GM19240 (cell line): ENCODE data around the gene SMURF2.

Experiments used
- DNase-seq: peaks from one replicate; pipeline ENCODE4 v3.0.0; 2011; ENCODE audit warnings: low spot score; ENCODE audit not compliant: insufficient read length

SMURF2 gene

DNA sequence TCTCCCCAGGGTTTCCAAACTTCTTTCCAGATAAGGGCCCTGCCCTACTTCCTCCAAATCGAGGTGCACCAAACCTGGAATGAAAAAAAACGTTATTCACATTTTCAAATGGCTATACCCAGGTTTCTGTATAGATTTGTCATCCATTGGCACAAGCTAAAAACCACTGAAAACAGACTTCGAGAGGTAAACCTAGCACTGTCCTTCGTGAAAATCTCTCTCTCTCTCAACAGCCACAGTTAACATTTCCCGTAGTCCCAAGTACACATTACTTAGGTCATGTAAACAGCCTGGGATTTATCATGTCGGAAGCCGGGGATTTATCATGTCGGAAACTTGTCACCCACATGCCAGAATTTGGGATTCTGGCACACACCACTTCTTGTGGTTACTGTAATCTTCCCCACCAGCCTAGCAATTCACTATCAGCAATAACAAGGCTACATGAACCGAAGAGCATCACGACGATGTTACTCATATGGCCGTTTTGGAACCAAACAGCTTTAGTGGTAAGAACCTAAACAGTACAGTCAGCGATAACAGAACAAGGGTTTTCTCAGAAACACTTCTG lies 157.3 kb downstream of the SMURF2 start:
- DNase-seq, result no peak

DNA sequence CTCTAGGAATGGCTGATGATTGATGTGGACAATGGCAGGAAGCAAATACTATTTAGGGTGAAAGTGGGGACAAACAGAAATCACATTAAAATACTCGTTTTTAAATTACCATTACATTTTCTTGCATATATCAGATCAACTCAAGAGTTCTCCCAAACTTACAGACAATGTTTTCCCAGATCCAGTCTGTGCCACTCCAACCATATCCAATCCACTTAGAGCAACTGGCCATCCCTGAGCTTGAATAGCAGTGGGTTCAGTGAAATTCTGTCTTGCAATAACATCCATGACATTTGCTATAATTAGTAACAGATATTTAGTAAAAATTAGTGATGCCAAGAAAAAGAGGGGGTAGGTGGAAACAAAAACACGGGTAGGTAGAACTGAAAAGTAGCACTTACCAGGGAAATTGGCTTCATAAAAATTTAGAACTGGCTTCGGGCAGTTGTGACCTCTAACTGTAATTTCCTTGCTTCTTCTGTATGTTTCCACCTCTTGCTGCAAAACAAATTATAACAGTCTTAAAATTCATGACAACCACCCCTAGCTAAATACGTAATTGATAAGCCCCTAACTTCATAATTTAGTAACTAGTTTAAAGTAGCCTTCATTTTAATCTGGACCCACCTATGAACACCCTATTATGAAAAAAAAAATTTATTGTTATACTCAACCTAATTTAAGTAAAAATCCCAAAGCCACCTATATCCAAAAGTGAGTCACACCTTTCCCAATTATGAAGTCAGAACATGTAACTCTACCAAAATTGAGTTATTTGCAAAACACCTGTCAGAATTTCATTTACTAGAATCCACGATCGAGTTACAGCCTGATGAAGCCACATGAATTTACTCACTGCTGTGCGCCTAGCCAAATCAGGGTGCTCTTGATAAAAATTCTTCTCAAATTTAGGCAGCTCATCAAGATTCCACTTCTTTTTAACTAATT lies 158.0 kb downstream of the SMURF2 start:
- no peak for DNase-seq

DNA sequence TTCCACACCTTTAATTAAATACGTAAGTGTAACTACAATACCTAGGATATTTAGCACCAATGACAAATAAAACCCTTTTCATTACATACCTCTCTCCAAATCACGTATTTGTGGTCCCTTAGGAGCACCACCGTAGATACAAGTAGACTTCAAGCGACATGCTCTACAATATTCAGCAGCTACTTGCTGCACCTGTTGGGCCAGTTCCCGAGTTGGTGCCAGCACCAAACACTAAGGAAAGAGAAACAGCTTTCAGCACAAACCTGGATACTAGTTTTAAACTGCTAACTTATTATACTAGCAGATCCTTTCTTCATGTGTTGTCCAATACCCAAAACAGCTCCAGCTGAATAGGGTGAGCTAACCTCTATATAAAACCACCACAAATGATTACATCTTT lies 158.8 kb downstream of the SMURF2 start:
- no peak for DNase-seq

DNA sequence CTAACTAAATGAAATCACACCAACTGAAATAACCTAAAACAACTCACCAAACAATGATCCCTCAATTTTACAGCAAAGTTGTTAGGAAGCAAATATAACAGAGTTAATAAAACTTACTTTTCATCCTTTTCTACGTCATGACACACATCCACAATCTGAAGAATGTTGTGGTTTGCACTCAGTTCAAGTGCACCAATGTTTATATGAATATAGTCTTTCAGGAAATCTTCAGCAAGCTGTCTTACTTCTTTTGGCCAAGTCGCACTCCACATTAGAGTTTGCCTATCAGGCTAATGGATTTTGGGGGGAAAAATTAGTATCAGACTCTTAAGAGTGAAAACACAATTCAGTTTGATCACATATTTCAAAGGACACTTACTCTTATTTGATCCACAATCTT lies 159.3 kb downstream of the SMURF2 start:
- DNase-seq, result no peak

DNA sequence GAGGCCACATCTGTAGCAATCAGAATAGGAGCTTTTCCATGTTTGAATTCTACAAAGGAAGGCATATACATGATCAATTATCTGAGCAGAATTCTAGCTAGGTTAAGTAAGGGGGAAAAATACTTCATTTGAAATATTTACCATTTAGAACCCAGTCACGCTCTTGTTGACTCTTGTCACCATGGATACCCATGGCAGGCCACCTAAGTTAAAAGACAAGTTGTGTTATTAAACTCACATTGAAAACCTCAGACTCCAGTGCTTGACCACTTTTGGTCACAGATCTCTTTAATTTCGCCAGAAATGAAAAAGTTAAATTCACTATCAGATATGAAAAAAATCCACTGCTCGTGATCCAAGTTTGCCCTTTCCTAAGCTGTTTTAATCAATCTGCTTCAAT lies 160.1 kb downstream of the SMURF2 start:
- no peak for DNase-seq

DNA sequence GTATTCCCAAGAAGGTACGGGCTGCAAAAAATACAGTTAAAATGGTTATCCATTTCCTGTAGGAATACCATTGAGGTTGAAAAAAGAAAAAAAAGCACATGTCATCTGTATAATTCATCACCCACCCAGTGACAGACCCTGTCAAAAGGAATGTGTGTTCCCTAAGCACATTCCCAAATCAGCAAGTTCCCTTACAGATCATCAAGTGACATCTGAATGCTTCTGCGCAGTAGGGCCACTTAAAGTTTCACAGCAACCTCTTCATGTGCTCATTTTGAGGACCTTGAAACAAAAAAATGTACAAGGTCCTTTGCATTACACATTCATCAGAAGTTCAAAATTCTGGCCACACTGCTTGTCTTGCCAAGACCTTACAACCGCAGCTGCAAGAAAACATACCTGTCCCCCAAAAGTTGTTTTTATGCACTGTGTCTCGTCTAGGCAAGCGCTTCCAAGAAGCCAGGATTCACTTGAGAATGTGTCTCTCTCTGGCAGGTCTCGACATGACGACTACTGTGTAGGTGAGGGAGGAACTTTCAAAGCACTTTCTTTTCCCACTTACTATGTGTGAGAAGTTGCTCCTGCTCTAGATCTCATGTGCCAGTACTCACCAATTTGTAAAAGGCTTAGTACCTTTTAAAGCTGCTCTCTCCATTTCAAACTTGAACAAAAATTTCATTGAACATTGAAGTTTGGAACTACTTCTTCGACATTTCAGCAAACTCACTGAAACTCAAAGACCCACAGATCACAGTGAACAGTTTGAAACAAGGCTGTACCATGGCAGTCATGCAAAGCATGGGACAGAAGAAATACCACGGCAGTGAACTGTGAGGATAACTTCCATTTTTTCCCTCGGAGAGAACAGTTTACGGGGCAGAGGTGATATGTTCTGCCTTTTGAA lies 161.0 kb downstream of the SMURF2 start:
- DNase-seq, result no peak

DNA sequence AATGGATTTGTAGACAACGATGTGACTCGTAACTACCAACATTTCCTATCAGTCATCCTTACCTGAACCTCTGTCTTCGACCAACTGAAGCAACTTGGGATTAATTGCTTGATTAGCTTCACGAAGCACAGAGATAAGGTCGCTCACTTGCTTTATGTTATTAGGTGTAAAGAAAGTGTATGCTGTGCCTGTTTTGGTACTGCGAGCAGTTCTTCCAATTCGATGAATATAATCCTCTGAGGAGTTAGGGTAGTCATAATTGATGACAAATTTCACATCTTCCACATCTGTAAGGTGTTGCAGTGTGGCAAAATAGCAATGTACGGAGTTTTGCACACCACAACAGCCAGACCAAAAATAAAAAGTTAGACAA lies 161.6 kb downstream of the SMURF2 start:
- no peak for DNase-seq

DNA sequence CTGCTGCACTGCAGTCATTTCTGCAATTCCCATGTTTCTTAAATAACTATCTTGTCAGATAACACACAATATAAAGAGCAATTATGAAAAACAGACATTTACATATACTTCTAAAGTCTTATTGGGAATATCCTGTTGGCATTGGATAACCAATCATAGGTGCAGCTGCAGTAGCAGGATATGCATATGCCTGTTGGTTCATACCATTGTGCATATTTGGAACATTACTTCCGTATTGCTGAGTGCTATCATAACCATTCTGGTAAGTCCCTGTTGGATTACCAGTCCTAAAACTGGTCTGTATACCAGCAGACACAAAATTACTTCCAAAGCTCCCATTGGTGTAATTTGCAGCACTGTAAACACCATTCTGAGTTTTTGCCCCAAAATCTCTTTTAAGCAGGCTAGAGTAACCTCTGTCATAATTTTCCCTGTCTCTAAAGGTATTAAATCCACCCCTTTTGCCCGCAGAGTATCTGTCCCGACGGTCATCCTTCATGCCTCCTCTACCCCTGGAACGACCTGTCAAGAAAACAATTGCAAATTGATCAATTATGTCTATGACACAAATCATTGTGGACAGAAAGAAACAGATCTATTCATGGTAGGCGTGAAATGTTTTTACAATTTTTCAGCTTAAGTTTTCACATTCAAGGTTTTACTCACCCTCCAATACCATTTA lies 162.2 kb downstream of the SMURF2 start:
- no peak for DNase-seq

DNA sequence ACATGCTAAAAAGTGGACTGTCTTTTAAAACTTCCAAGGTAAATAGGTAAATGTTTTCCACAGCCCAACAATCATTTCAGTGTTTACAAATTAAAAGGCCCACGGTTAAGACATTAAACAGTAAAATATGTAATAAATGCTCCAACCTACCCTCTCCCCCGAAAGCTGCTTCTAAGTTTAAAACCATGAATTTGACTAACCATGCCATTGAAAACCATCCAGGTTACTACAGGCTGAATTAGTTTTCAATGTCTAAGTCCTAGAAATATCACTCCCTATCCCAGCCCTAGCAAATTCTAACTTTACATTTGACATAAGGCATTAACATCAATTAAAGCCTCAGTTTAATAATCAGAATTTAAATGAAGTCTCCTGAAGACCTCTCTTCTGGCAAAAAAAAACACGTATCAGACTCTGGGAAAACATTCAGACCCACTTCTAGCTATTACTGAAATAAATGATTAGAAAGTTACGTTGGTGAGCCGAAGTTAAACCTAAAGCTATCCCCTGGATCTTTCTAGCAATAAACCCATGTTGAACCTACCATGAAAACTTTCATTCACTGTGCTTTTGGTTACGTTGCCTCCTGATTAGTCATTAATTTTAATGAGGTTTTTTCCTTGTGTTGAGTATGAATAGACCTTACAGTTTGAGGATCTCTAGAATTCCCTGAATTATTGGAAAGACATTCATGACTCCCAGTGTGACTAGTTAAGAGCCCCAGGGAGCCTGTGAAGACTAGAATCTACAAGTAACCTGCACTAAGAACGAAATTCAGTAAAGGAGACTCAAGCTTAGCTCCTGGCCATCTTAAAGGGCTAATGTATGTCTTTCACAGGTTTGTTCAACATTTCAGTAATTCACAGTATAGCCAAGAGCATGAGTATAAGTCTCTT lies 163.6 kb downstream of the SMURF2 start:
- no peak for DNase-seq

DNA sequence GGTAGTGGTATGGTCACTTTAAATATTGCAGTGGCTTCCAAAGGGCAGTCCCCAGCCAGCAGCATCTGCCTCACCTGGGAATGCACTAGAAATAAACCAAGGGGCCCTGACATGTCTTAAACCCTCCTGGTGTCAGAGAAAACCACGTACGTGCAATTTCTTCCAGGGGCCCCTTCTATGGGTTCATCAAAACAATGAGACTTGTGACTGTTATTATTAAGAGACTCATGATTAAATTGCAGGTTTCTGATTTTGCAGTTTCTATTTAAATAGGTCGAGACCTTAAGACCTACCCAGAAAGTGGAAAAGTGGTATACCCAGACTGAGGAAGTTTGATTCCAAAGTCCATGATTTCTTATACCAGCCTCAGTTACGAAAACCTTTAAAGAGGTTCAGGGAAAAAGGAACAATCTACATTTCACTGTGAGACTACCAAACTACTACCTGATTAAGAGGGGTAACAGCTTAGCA lies 164.5 kb downstream of the SMURF2 start:
- DNase-seq, result no peak

DNA sequence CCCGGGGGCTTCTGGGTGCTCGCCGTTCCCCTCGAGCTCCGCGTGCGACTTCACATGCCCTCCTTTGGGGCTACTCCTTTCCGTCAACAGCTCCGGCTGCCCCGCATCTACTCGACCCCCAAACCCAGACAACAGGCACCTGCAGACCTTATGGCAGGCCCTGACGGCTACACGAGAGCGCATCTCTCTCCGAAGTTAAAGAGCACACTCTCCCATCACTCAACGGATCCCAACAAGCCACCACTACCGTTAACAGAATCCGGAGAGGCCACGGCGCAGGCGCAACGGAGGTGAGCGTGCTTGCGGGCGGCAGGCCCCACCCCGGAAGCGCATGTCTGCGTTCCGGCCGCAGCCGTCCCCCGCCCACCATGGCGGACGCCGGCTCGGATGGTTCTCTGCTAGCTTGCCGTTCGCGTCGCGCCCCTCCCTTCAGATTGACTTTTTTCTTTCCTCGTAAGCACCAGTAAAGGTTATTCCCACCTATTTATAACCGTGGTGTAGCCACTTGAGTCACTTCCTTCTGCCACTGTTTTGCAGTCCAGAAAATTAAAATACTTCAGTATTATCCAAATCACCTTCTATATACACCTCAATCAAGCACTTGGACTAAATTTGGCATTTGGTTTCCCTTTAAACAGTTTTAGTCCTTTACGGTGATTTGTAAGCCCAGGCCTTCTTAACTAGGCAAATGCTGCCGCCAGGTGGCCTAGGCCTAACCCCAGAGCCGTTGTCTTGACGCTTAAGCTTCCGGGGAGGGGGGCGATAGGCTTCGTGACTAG lies 165.1 kb downstream of the SMURF2 start, which contains the start of gene POLG2:
Gene POLG2, minus strand, starts transcription at position 269 of the 779 bp plus-strand sequence. Its CDS starts 86 bp downstream, at position 183.
- DNase-seq, result peak; percentile 45

DNA sequence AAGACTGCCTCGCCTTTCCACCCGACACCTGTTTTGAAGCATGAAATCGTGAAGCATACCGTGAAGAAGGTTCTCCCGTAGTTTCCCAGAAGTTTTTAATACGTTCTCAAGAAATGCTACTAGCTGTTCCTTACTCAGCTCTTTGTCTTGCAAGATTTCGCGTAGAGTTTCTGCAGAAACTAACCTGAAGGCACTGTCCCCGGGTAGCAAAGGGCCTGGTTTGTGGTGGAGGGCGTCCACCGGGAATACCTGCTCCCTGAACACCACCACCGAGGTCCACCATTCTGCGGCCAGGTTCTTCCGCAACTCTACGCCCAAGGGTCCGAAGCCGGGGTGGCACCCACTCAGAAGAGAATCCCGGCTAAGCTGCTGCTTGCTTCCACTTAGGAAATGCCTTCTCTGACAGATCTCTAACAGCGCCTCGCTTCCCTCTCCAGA lies 165.7 kb downstream of the SMURF2 start:
- no peak for DNase-seq
